ENCODE results near the gene SETD2.
"Not testable (repeated sequence)": the region's sequence is repeated elsewhere in the genome, so short reads cannot be mapped to it uniquely, and the experiment has no call there.

SETD2 gene

GRCh38 chr3:47145272-47145671, 18.6 kb downstream of the SETD2 start:
- DNase-seq: no peak

- DNase-seq: no peak
Observed at GRCh38 chr3:47143068-47143467, 20.8 kb downstream of the SETD2 start.

- DNase-seq: not testable (repeated sequence)
Observed at GRCh38 chr3:47142536-47142935, 21.4 kb downstream of the SETD2 start.

- not testable (repeated sequence) for DNase-seq
Observed at GRCh38 chr3:47140973-47141461, 22.9 kb downstream of the SETD2 start.

GRCh38 chr3:47140553-47140952, 23.4 kb downstream of the SETD2 start:
- DNase-seq: not testable (repeated sequence)

- no peak for DNase-seq
Observed at GRCh38 chr3:47134311-47134710, 29.6 kb downstream of the SETD2 start.

- no peak for DNase-seq
Observed at GRCh38 chr3:47133641-47134040, 30.3 kb downstream of the SETD2 start.

- no peak for DNase-seq
Observed at GRCh38 chr3:47130557-47130956, 33.4 kb downstream of the SETD2 start.

GRCh38 chr3:47128137-47128536, 35.8 kb downstream of the SETD2 start:
- no peak for DNase-seq

- DNase-seq: no peak
Observed at GRCh38 chr3:47123857-47124256, 40.1 kb downstream of the SETD2 start.

- DNase-seq: no peak
Observed at GRCh38 chr3:47121409-47121808, 42.5 kb downstream of the SETD2 start.

GRCh38 chr3:47120138-47120537, 43.8 kb downstream of the SETD2 start:
- DNase-seq: no peak

- not testable (repeated sequence) for DNase-seq
Observed at GRCh38 chr3:47119387-47119786, 44.5 kb downstream of the SETD2 start.

GRCh38 chr3:47117807-47118364, 46.0 kb downstream of the SETD2 start:
- no peak for DNase-seq

GRCh38 chr3:47115524-47115923, 48.4 kb downstream of the SETD2 start:
- DNase-seq: not testable (repeated sequence)

GRCh38 chr3:47113669-47114365, 50.1 kb downstream of the SETD2 start:
- DNase-seq: no peak

GRCh38 chr3:47112997-47113396, 50.9 kb downstream of the SETD2 start:
- DNase-seq: no peak

- DNase-seq: no peak
Observed at GRCh38 chr3:47109393-47109792, 54.5 kb downstream of the SETD2 start.

- no peak for DNase-seq
Observed at GRCh38 chr3:47108546-47108945, 55.4 kb downstream of the SETD2 start.

GRCh38 chr3:47104259-47104658, 59.7 kb downstream of the SETD2 start:
- DNase-seq: no peak

GRCh38 chr3:47103619-47104018, 60.3 kb downstream of the SETD2 start:
- DNase-seq: no peak

- no peak for DNase-seq
Observed at GRCh38 chr3:47102081-47102600, 61.8 kb downstream of the SETD2 start.

- DNase-seq: no peak
Observed at GRCh38 chr3:47098910-47099309, 65.0 kb downstream of the SETD2 start.

GRCh38 chr3:47097864-47098263, 66.0 kb downstream of the SETD2 start:
- no peak for DNase-seq

- DNase-seq: no peak
Observed at GRCh38 chr3:47096959-47097358, 67.0 kb downstream of the SETD2 start.
